Keratinocyte (primary cell): ENCODE measurements around the gene P2RX7. TPM values are rescaled to one million over a fixed set of nuclear protein-coding genes. Genes with fewer than 3 reads are reported as not detected.
"Not testable (repeated sequence)": the region's sequence is repeated elsewhere in the genome, so short reads cannot be mapped to it uniquely, and the experiment has no call there.

Experiments
- DNase-seq: peaks from one replicate; pipeline ENCODE4 v3.0.0-alpha.2; 2011; ENCODE audit warnings: low read depth, missing footprints, low spot score
- FAIRE-seq: peaks from 2 replicates; lab custom pipeline; 2011; peaks lifted over from hg19 to GRCh38; lab: Jason Lieb, UNC
- H2AFZ ChIP-seq: 2 replicates; pipeline ENCODE4 v1.6.0; 2012; ENCODE audit warnings: low read length, control low read depth, inconsistent platforms; ENCODE audit not compliant: control insufficient read depth
- H3K27ac ChIP-seq: 2 replicates; pipeline ENCODE4 v1.5.1; 2011; ENCODE audit warnings: low read length; ENCODE audit not compliant: control insufficient read depth, insufficient read depth
- H3K27me3 ChIP-seq: 3 replicates; pipeline ENCODE4 v1.6.0; 2011; ENCODE audit warnings: low read length; ENCODE audit not compliant: control insufficient read depth, insufficient read depth; ENCODE audit errors: extremely low read depth
- H3K36me3 ChIP-seq, 2 experiments: 2 replicates in 1 of 2; 3 replicates in 1 of 2; pipeline ENCODE4 v1.5.1; 2011; ENCODE audit warnings: low read length in 2 of 2, mild to moderate bottlenecking in 1 of 2; ENCODE audit not compliant: control insufficient read depth in 2 of 2, insufficient read depth in 2 of 2; ENCODE audit errors: extremely low read depth in 1 of 2
- H3K4me1 ChIP-seq: 3 replicates; pipeline ENCODE4 v1.5.1; 2011; ENCODE audit warnings: low read length; ENCODE audit not compliant: control insufficient read depth, insufficient read depth; ENCODE audit errors: extremely low read depth
- H3K4me2 ChIP-seq: 3 replicates; pipeline ENCODE4 v1.6.0; 2011; ENCODE audit warnings: low read depth, low read length; ENCODE audit not compliant: control insufficient read depth, insufficient read depth; ENCODE audit errors: extremely low read depth
- H3K4me3 ChIP-seq, 3 experiments: fragments of 200-600 bp in 1 of 3; sonication (generic) in 1 of 3; 2 replicates in 2 of 3; 3 replicates in 1 of 3; pipeline ENCODE4 v1.5.1; 2011 to 2016; ENCODE audit warnings: low read length in 3 of 3, mild to moderate bottlenecking in 3 of 3, control low read depth in 2 of 3, inconsistent platforms in 1 of 3, low read depth in 1 of 3, mixed read lengths in 1 of 3, mixed run types in 1 of 3, moderate library complexity in 1 of 3; ENCODE audit not compliant: control insufficient read depth in 2 of 3, insufficient read depth in 2 of 3; ENCODE audit errors: extremely low read depth in 1 of 3
- H3K79me2 ChIP-seq: 2 replicates; pipeline ENCODE4 v1.6.0; 2012; ENCODE audit warnings: low read length; ENCODE audit not compliant: control insufficient read depth, insufficient read depth
- H3K9ac ChIP-seq: 3 replicates; pipeline ENCODE4 v1.6.0; 2011; ENCODE audit warnings: low read length; ENCODE audit not compliant: control insufficient read depth, insufficient read depth; ENCODE audit errors: extremely low read depth
- H3K9me1 ChIP-seq: 3 replicates; pipeline ENCODE4 v1.6.0; 2011; ENCODE audit warnings: low read length; ENCODE audit not compliant: control insufficient read depth, insufficient read depth; ENCODE audit errors: extremely low read depth
- H3K9me3 ChIP-seq: 2 replicates; pipeline ENCODE4 v1.5.1; 2012; ENCODE audit warnings: low read depth, low read length; ENCODE audit not compliant: control insufficient read depth
- H4K20me1 ChIP-seq: 3 replicates; pipeline ENCODE4 v1.6.0; 2011; ENCODE audit warnings: low read length; ENCODE audit not compliant: control insufficient read depth, insufficient read depth; ENCODE audit errors: extremely low read depth
- CTCF ChIP-seq, 3 experiments: IDR thresholded peaks in 1 of 3; conservative IDR thresholded peaks in 1 of 3; optimal IDR thresholded peaks in 1 of 3; 2 replicates in 2 of 3; 3 replicates in 1 of 3; pipeline versions ENCODE3 to v1.5.1; 2011; ENCODE audit warnings: low read length in 3 of 3, mild to moderate bottlenecking in 3 of 3, moderate library complexity in 2 of 3, control low read depth in 1 of 3, inconsistent platforms in 1 of 3; ENCODE audit not compliant: insufficient read depth in 2 of 3; ENCODE audit errors: extremely low read depth in 1 of 3
- EZH2 ChIP-seq: IDR thresholded peaks from one replicate; pipeline ENCODE4 v1.6.1; 2012; ENCODE audit warnings: inconsistent platforms, mild to moderate bottlenecking, low read length, moderate library complexity
- dilution Hi-C: fragments of 300-500 bp; cut with MboI; formaldehyde crosslinking; loops from one replicate; pipeline ENCODE4 v1.7.0; 2020; ENCODE audit warnings: low sequenced_read_pairs; ENCODE audit not compliant: extremely low pct_ligation_motif_present
- polyA plus RNA-seq, 5 experiments: library from polyadenylated mRNA; depleted of rRNA in 3 of 5; stranded (reverse) in 3 of 5; stranded (forward) in 1 of 5; unstranded in 1 of 5; fragments of >200 nt; gene quantifications; 1 replicate in 1 of 5; 2 replicates in 3 of 5; 3 replicates in 1 of 5; pipeline versions ENCODE4 v1.2.1 to v1.2.3, GENCODE V29; 2011 to 2012; ENCODE audit warnings: missing spikeins in 2 of 5, low read depth in 1 of 5, low replicate concordance in 1 of 5

The P2RX7 gene
- polyA plus RNA-seq, 1 donor (not counting 4 experiments of a cell fraction or from before 2014, with no cell fraction given), result 0.20 TPM

- no peak for DNase-seq
- no peaks in the 10 kb centered on the region for H3K79me2 ChIP-seq
- FAIRE-seq, result no peak
- H3K4me2 ChIP-seq, result no peak overlapping the region
- H3K36me3 ChIP-seq, result no peaks in the 10 kb centered on the region
- H3K9me1 ChIP-seq, result no peaks in the 10 kb centered on the region
- H4K20me1 ChIP-seq, result no peaks in the 10 kb centered on the region
- dilution Hi-C loops, result no loop called here
- no peaks in the 10 kb centered on the region for H3K27me3 ChIP-seq
- H2AFZ ChIP-seq, result no peak overlapping the region
- H3K9me3 ChIP-seq, result no peaks in the 10 kb centered on the region
- TF ChIP-seq CTCF (optimal IDR thresholded peaks at IDR 0.05 in 1 of 3, IDR thresholded peaks at IDR 0.05 in 1 of 3, conservative IDR thresholded peaks at IDR 0.05 in 1 of 3; ENCODE audit: extremely low read depth in 1 of 3, insufficient read depth in 2 of 3, low read length in 3 of 3) (no peak), EZH2 (no peak)
- no peak overlapping the region for H3K27ac ChIP-seq
- no peak overlapping the region for H3K9ac ChIP-seq
- no peak overlapping the region for H3K4me3 ChIP-seq
- peaks cover 12% of the 10 kb centered on the region for H3K4me1 ChIP-seq
These were observed 12.5 kb downstream of the P2RX7 start for GRCh38 chr12:121145221-121145620.

- H3K79me2 ChIP-seq, H3K27ac ChIP-seq, H3K9me1 ChIP-seq, H2AFZ ChIP-seq, H3K4me3 ChIP-seq, H3K27me3 ChIP-seq, H3K9me3 ChIP-seq, H4K20me1 ChIP-seq, H3K4me2 ChIP-seq, DNase-seq, H3K4me1 ChIP-seq, dilution Hi-C loops, H3K36me3 ChIP-seq, FAIRE-seq, H3K9ac ChIP-seq: not testable (repeated sequence)
These were observed 16.6 kb downstream of the P2RX7 start for GRCh38 chr12:121149289-121149688.

GRCh38 chr12:121154793-121155375, 22.2 kb downstream of the P2RX7 start:
- Histone ChIP-seq H3K27ac (no peak overlapping the region), H3K27me3 (peaks cover 7% of the 10 kb centered on the region), H2AFZ (no peak overlapping the region), H3K9me3 (peaks cover 2% of the 10 kb centered on the region), H3K9me1 (no peaks in the 10 kb centered on the region), H3K4me3 (no peak overlapping the region), H3K4me2 (no peak overlapping the region), H3K9ac (no peak overlapping the region), H3K79me2 (no peaks in the 10 kb centered on the region), H3K4me1 (no peaks in the 10 kb centered on the region), H4K20me1 (no peaks in the 10 kb centered on the region), H3K36me3 (no peaks in the 10 kb centered on the region)
- FAIRE-seq (no peak), DNase-seq (no peak)
- dilution Hi-C loops, result no loop called here
- TF ChIP-seq EZH2, result no peak
- no peak for TF ChIP-seq CTCF (optimal IDR thresholded peaks at IDR 0.05 in 1 of 3, IDR thresholded peaks at IDR 0.05 in 1 of 3, conservative IDR thresholded peaks at IDR 0.05 in 1 of 3; ENCODE audit: extremely low read depth in 1 of 3, insufficient read depth in 2 of 3, low read length in 3 of 3)
